H1 (cell line): ENCODE measurements around the gene SPINT2. TPM values are rescaled to one million over a fixed set of nuclear protein-coding genes. Genes with fewer than 3 reads are reported as not detected.

Source experiments
- CTCF ChIA-PET: fragments of 300-600 bp; sonication (Branson Sonifier 250); formaldehyde crosslinking; loops from one replicate; lab custom pipeline; 2021; ENCODE audit not compliant: partially characterized antibody; lab: Charles Lee
- POLR2A ChIA-PET: fragments of 300-600 bp; sonication (Branson Sonifier 250); formaldehyde crosslinking; loops from one replicate; lab custom pipeline; 2021; ENCODE audit warnings: inconsistent platforms; ENCODE audit not compliant: partially characterized antibody; lab: Charles Lee
- DNase-seq, 2 experiments: peaks; one replicate each; pipeline versions ENCODE4 v3.0.0 to v3.0.0-alpha.2; 2010 to 2022; ENCODE audit warnings: low spot score in 2 of 2, low read depth in 1 of 2, mixed read lengths in 1 of 2
- FAIRE-seq: peaks from 2 replicates; lab custom pipeline; 2011; peaks lifted over from hg19 to GRCh38; lab: Jason Lieb, UNC
- H2AFZ ChIP-seq: 2 replicates; pipeline ENCODE4 v1.8.1; 2012; ENCODE audit warnings: low read length, inconsistent platforms
- H2AK5ac ChIP-seq: 2 replicates; pipeline ENCODE4 v1.6.1; 2013; ENCODE audit warnings: low read depth, low read length
- H2BK120ac ChIP-seq: replicated peaks from 2 replicates; pipeline ENCODE3; 2013; ENCODE audit warnings: low read depth, low read length, inconsistent platforms
- H2BK12ac ChIP-seq: 2 replicates; pipeline ENCODE4 v1.6.1; 2013; ENCODE audit warnings: low read depth, low read length
- H2BK15ac ChIP-seq: 2 replicates; pipeline ENCODE4 v1.6.1; 2013; ENCODE audit warnings: low read length
- H2BK20ac ChIP-seq: 2 replicates; pipeline ENCODE4 v1.6.1; 2013; ENCODE audit warnings: low read length
- H2BK5ac ChIP-seq: 2 replicates; pipeline ENCODE4 v1.6.1; 2013; ENCODE audit warnings: low read depth, low read length
- H3K14ac ChIP-seq: 2 replicates; pipeline ENCODE4 v1.6.1; 2013; ENCODE audit warnings: inconsistent platforms; ENCODE audit not compliant: insufficient read length
- H3K18ac ChIP-seq: 2 replicates; pipeline ENCODE4 v1.6.1; 2013; ENCODE audit warnings: low read length; ENCODE audit errors: extremely low read depth
- H3K23ac ChIP-seq: 2 replicates; pipeline ENCODE4 v1.6.1; 2013; ENCODE audit warnings: inconsistent platforms; ENCODE audit not compliant: insufficient read length
- H3K23me2 ChIP-seq: 2 replicates; pipeline ENCODE4 v1.6.1; 2013; ENCODE audit warnings: low read depth, low read length
- H3K27ac ChIP-seq: 2 replicates; pipeline ENCODE4 v1.6.1; 2011; ENCODE audit warnings: low read depth, low read length, inconsistent platforms
- H3K27me3 ChIP-seq, 4 experiments: replicated peaks in 1 of 4; 1 replicate in 1 of 4; 2 replicates in 3 of 4; pipeline versions ENCODE4 v1.6.1 to v1.8.1; 2011 to 2013; ENCODE audit warnings: low read length in 3 of 4, mild to moderate bottlenecking in 3 of 4, inconsistent platforms in 2 of 4, mixed read lengths in 2 of 4, moderate library complexity in 1 of 4; ENCODE audit not compliant: control insufficient read depth in 3 of 4, insufficient read depth in 3 of 4; ENCODE audit errors: extremely low read depth in 1 of 4
- H3K36me3 ChIP-seq, 4 experiments: 2 replicates each; pipeline versions ENCODE4 v1.6.1 to v1.8.1; 2011 to 2013; ENCODE audit warnings: mild to moderate bottlenecking in 4 of 4, low read length in 3 of 4, moderate library complexity in 2 of 4, control low read depth in 1 of 4, inconsistent platforms in 1 of 4; ENCODE audit not compliant: insufficient read depth in 4 of 4, control insufficient read depth in 2 of 4
- H3K4ac ChIP-seq: replicated peaks from 2 replicates; pipeline ENCODE3; 2013; ENCODE audit warnings: low read length, low read depth, mixed read lengths, inconsistent platforms; ENCODE audit not compliant: insufficient read length
- H3K4me1 ChIP-seq, 4 experiments: replicated peaks in 1 of 4; 1 replicate in 1 of 4; 2 replicates in 3 of 4; pipeline versions ENCODE4 v1.6.1 to v1.8.1; 2011 to 2013; ENCODE audit warnings: low read length in 3 of 4, inconsistent platforms in 2 of 4, mixed read lengths in 1 of 4; ENCODE audit not compliant: insufficient read depth in 4 of 4, control insufficient read depth in 3 of 4
- H3K4me2 ChIP-seq, 2 experiments: 2 replicates each; pipeline versions ENCODE4 v1.6.1 to v1.8.1; 2011 to 2013; ENCODE audit warnings: low read depth in 2 of 2, low read length in 2 of 2, control low read depth in 1 of 2, inconsistent platforms in 1 of 2, mild to moderate bottlenecking in 1 of 2; ENCODE audit not compliant: insufficient read depth in 1 of 2
- H3K4me3 ChIP-seq, 4 experiments: fragments of 200-600, 300-600 bp in 1 of 4; sonication (generic), shearing (Covaris generic), sonication (Bioruptor Twin) in 1 of 4; 2 replicates each; pipeline versions ENCODE4 v1.5.1 to v1.8.1; 2011 to 2016; ENCODE audit warnings: low read length in 4 of 4, low read depth in 3 of 4, control low read depth in 2 of 4, inconsistent platforms in 2 of 4, mild to moderate bottlenecking in 2 of 4, mixed read lengths in 1 of 4, moderate library complexity in 1 of 4; ENCODE audit not compliant: insufficient read depth in 2 of 4; ENCODE audit errors: extremely low read depth in 1 of 4
- H3K56ac ChIP-seq: replicated peaks from 2 replicates; pipeline ENCODE3; 2013; ENCODE audit warnings: low read depth, mild to moderate bottlenecking, mixed read lengths, low read length, inconsistent platforms; ENCODE audit not compliant: insufficient read length
- H3K79me1 ChIP-seq: 2 replicates; pipeline ENCODE4 v1.6.1; 2013; ENCODE audit warnings: low read depth, low read length, control low read depth
- H3K79me2 ChIP-seq, 2 experiments: 2 replicates each; pipeline versions ENCODE4 v1.6.1 to v1.8.1; 2012 to 2013; ENCODE audit warnings: low read length in 2 of 2, mild to moderate bottlenecking in 2 of 2, inconsistent platforms in 1 of 2; ENCODE audit not compliant: insufficient read depth in 2 of 2, control insufficient read depth in 1 of 2
- H3K9ac ChIP-seq, 4 experiments: replicated peaks in 1 of 4; 1 replicate in 1 of 4; 2 replicates in 3 of 4; pipeline versions ENCODE4 v1.6.1 to v1.8.1; 2011 to 2013; ENCODE audit warnings: low read depth in 3 of 4, low read length in 3 of 4, control low read depth in 2 of 4, mild to moderate bottlenecking in 2 of 4, moderate library complexity in 2 of 4, inconsistent platforms in 1 of 4; ENCODE audit errors: extremely low read depth in 1 of 4
- H3K9me3 ChIP-seq, 2 experiments: 2 replicates each; pipeline versions ENCODE4 v1.6.1 to v1.8.1; 2012 to 2013; ENCODE audit warnings: mild to moderate bottlenecking in 2 of 2, moderate library complexity in 2 of 2, control low read depth in 1 of 2, inconsistent platforms in 1 of 2, low read depth in 1 of 2, low read length in 1 of 2, mixed read lengths in 1 of 2; ENCODE audit not compliant: insufficient read depth in 2 of 2
- H4K20me1 ChIP-seq, 2 experiments: replicated peaks in 1 of 2; 2 replicates each; pipeline versions ENCODE3 to v1.8.1; 2011 to 2013; ENCODE audit warnings: inconsistent platforms in 2 of 2, low read length in 2 of 2, mild to moderate bottlenecking in 1 of 2; ENCODE audit not compliant: insufficient read depth in 2 of 2, control insufficient read depth in 1 of 2
- H4K5ac ChIP-seq: 2 replicates; pipeline ENCODE4 v1.6.1; 2013; ENCODE audit warnings: low read length, low read depth, mixed read lengths, inconsistent platforms; ENCODE audit not compliant: insufficient read length
- H4K8ac ChIP-seq: 2 replicates; pipeline ENCODE4 v1.8.0; 2013; ENCODE audit warnings: mild to moderate bottlenecking, moderate library complexity, low read length, inconsistent platforms; ENCODE audit not compliant: insufficient read depth; ENCODE audit errors: extremely low read depth
- H4K91ac ChIP-seq: replicated peaks from 2 replicates; pipeline ENCODE3; 2013; ENCODE audit warnings: low read length, mixed read lengths, inconsistent platforms; ENCODE audit not compliant: insufficient read length
- ATF3 ChIP-seq: IDR thresholded peaks from 2 replicates; pipeline ENCODE4 v1.6.1; 2011; ENCODE audit warnings: low read depth, mild to moderate bottlenecking, low read length; ENCODE audit not compliant: insufficient read depth
- BRCA1 ChIP-seq: IDR thresholded peaks from 2 replicates; pipeline ENCODE4 v1.6.1; 2012; ENCODE audit warnings: low read depth, low read length, improper control_type of control experiment
- HDAC2 ChIP-seq, 2 experiments: fragments of 300-600 bp in 1 of 2; sonication (generic) in 1 of 2; IDR thresholded peaks; 2 replicates each; pipeline ENCODE4 v1.6.1; 2011 to 2012; ENCODE audit warnings: low read depth in 2 of 2, low read length in 2 of 2, mild to moderate bottlenecking in 2 of 2, moderate library complexity in 2 of 2, borderline replicate concordance in 1 of 2, inconsistent platforms in 1 of 2
- KDM4A ChIP-seq: IDR thresholded peaks from one replicate; pipeline ENCODE4 v1.7.1; 2012; ENCODE audit warnings: low read depth, mild to moderate bottlenecking, moderate library complexity, low read length, inconsistent platforms; ENCODE audit not compliant: severe bottlenecking
- KDM5A ChIP-seq: fragments of 200-600 bp; IDR thresholded peaks from 2 replicates; pipeline ENCODE4 v1.7.1; 2012; ENCODE audit warnings: mild to moderate bottlenecking, low read length, inconsistent platforms, mixed read lengths
- POLR2A ChIP-seq, 2 experiments: IDR thresholded peaks; 1 replicate in 1 of 2; 2 replicates in 1 of 2; pipeline ENCODE4 v1.6.1; 2011; ENCODE audit warnings: low read depth in 2 of 2, low read length in 2 of 2, mild to moderate bottlenecking in 2 of 2; ENCODE audit errors: control extremely low read depth in 1 of 2
- POLR2AphosphoS5 ChIP-seq: IDR thresholded peaks from 2 replicates; pipeline ENCODE4 v1.6.1; 2011; ENCODE audit warnings: low read depth, low read length
- POU5F1 ChIP-seq: IDR thresholded peaks from 2 replicates; pipeline ENCODE4 v1.6.1; 2011; ENCODE audit warnings: low read depth, mild to moderate bottlenecking, low read length, moderate library complexity
- RAD21 ChIP-seq, 2 experiments: IDR thresholded peaks in 1 of 2; conservative IDR thresholded peaks in 1 of 2; 2 replicates each; pipeline ENCODE4 v1.6.1; 2011; ENCODE audit warnings: low read depth in 2 of 2, low read length in 2 of 2, improper control_type of control experiment in 1 of 2, inconsistent platforms in 1 of 2, mild to moderate bottlenecking in 1 of 2, moderate library complexity in 1 of 2
- RFX5 ChIP-seq: IDR thresholded peaks from 2 replicates; pipeline ENCODE4 v1.6.1; 2011; ENCODE audit warnings: low read depth, low read length, improper control_type of control experiment, borderline replicate concordance
- TAF1 ChIP-seq: IDR thresholded peaks from 2 replicates; pipeline ENCODE4 v1.6.1; 2011; ENCODE audit warnings: mild to moderate bottlenecking, low read depth, low read length
- TEAD4 ChIP-seq: IDR thresholded peaks from 2 replicates; pipeline ENCODE4 v1.6.1; 2012; ENCODE audit warnings: low read depth, low read length, inconsistent platforms, mixed read lengths
- YY1 ChIP-seq: IDR thresholded peaks from 2 replicates; pipeline ENCODE4 v1.6.1; 2011; ENCODE audit warnings: low read depth, mild to moderate bottlenecking, low read length
- whole genome bisulfite sequencing, 2 experiments: shearing (Covaris generic) in 1 of 2; methylation state at CpG; one replicate each; pipeline versions ENCODE4 v1.1.6 to v1.1.7; 2013 to 2015; ENCODE audit warnings: low lambda C conversion rate in 2 of 2, mixed read lengths in 2 of 2, inconsistent platforms in 1 of 2, low coverage in 1 of 2, missing lambda C conversion rate in 1 of 2; ENCODE audit not compliant: insufficient replicate concordance in 2 of 2, insufficient coverage in 1 of 2, insufficient read length in 1 of 2; ENCODE audit errors: extremely low coverage in 1 of 2, missing lambda C conversion rate in 1 of 2; 5-methylcytosine and 5-hydroxymethylcytosine counted together
- polyA plus RNA-seq, 7 experiments: library from polyadenylated mRNA; depleted of rRNA in 3 of 7; stranded (reverse) in 5 of 7; unstranded in 2 of 7; fragments of >200 nt in 5 of 7; fragments of 200-250 nt in 2 of 7; gene quantifications; 1 replicate in 5 of 7; 2 replicates in 1 of 7; 4 replicates in 1 of 7; pipeline versions ENCODE4 v1.2.1 to v1.2.3, GENCODE V29; 2011 to 2013; ENCODE audit warnings: missing spikeins in 2 of 7, mixed read lengths in 2 of 7
- total RNA-seq: library from RNA; stranded (reverse); fragmentation: NEBNext Ultra II Directional; extraction: Animal tissue kit (Norgen Biotek cat#: 25700); gene quantifications from 2 replicates; pipeline ENCODE4 v1.2.1, GENCODE V29; 2021

The SPINT2 gene
- total and polyA plus RNA-seq, 2 of the 8 experiments (the other 6 are each of a cell fraction or from before 2014, with no cell fraction given), result 294 to 296 TPM

- Histone ChIP-seq H3K56ac (no peak overlapping the region), H4K91ac (no peak overlapping the region), H2AK5ac (no peak overlapping the region), H3K9me3 (no peaks in the 10 kb centered on the region), H4K20me1 (peaks cover 6 to 13% of the 10 kb centered on the region in 2 experiments), H3K4me2 (no peak overlapping the region), H3K4me1 (no peaks in the 10 kb centered on the region), H3K27ac (no peak overlapping the region), H3K14ac (no peak overlapping the region), H3K4me3 (no peak overlapping the region), H3K23ac (no peak overlapping the region), H2BK15ac (no peak overlapping the region), H3K79me2 (peaks cover 0 to 9% of the 10 kb centered on the region in 2 experiments; a peak in 2 of 4 replicates), H2BK120ac (no peak overlapping the region), H2BK5ac (no peak overlapping the region), H2AFZ (no peak overlapping the region), H3K9ac (no peak overlapping the region), H2BK20ac (no peak overlapping the region), H3K23me2 (no peaks in the 10 kb centered on the region), H3K27me3 (no peaks in the 10 kb centered on the region), H2BK12ac (no peak overlapping the region), H3K36me3 (peaks cover 16 to 65% (median 43%) of the 10 kb centered on the region in 4 experiments), H3K18ac (no peak overlapping the region), H4K5ac (no peak overlapping the region), H3K4ac (no peak overlapping the region), H3K79me1 (peaks cover 8% of the 10 kb centered on the region), H4K8ac (no peak overlapping the region)
- POLR2A ChIA-PET, result interaction anchor here (1.0 to 1.6 kb wide), 3 partner anchors 17 to 564 kb away, joined by 3 to 5 read pairs (median 3); partner anchors contain the start of genes C19orf33 and SPINT2
- no peak for FAIRE-seq
- CTCF ChIA-PET, result interaction anchor here (1.6 to 2.6 kb wide), 4 partner anchors 13 to 54 kb away, joined by 3 to 10 read pairs (median 6); no protein-coding TSS in a partner anchor
- WGBS, 2 experiments, result 95% methylated on average over 9 of the region's 9 CpGs; no CpG with 5 or more reads in 1 of the 2 experiments
- DNase-seq, result no peak
- TF ChIP-seq TEAD4 (no peak), HDAC2 (IDR thresholded peaks at IDR 0.05; ENCODE audit: borderline replicate concordance in 1 of 2, low read depth in 2 of 2, low read length in 2 of 2) (no peak), KDM5A (no peak), POU5F1 (no peak), POLR2AphosphoS5 (no peak), POLR2A (IDR thresholded peaks at IDR 0.05; ENCODE audit: control extremely low read depth in 1 of 2, low read depth in 2 of 2, low read length in 2 of 2) (no peak), BRCA1 (no peak), RAD21 (IDR thresholded peaks at IDR 0.05 in 1 of 2, conservative IDR thresholded peaks at IDR 0.05 in 1 of 2; ENCODE audit: low read depth in 2 of 2, low read length in 2 of 2) (no peak), TAF1 (no peak), ATF3 (no peak), KDM4A (no peak), YY1 (no peak), RFX5 (no peak)
These were observed 23.2 kb downstream of the SPINT2 start for GRCh38 chr19:38287604-38288003.
